Body of pancreas (tissue), 4 donors: ENCODE measurements around the gene RXRA.

Experiments
- CTCF ChIP-seq, 7 experiments: fragments of 450-650 bp in 4 of 7; fragments of 200-600 bp in 3 of 7; sonication (generic) in 3 of 7; IDR thresholded peaks; one replicate each; pipeline ENCODE4 v1.5.1; 2016 to 2019; ENCODE audit warnings: antibody characterized with exemption in 7 of 7
- POLR2A ChIP-seq, 3 donors: fragments of 450-650 bp; IDR thresholded peaks; one replicate each; pipeline ENCODE4 v1.6.1; 2016; ENCODE audit warnings: antibody characterized with exemption in 3 of 3, mild to moderate bottlenecking in 2 of 3

- TF ChIP-seq CTCF (IDR thresholded peaks at IDR 0.05) (no peak), POLR2A (IDR thresholded peaks at IDR 0.05) (no peak)
Measured at GRCh38 chr9:134463280-134463679, 137.0 kb downstream of the RXRA start.
